ENCODE data around the gene OR1I1.
"Not testable (repeated sequence)": the region's sequence is repeated elsewhere in the genome, so short reads cannot be mapped to it uniquely, and the experiment has no call there.

The OR1I1 gene

DNA sequence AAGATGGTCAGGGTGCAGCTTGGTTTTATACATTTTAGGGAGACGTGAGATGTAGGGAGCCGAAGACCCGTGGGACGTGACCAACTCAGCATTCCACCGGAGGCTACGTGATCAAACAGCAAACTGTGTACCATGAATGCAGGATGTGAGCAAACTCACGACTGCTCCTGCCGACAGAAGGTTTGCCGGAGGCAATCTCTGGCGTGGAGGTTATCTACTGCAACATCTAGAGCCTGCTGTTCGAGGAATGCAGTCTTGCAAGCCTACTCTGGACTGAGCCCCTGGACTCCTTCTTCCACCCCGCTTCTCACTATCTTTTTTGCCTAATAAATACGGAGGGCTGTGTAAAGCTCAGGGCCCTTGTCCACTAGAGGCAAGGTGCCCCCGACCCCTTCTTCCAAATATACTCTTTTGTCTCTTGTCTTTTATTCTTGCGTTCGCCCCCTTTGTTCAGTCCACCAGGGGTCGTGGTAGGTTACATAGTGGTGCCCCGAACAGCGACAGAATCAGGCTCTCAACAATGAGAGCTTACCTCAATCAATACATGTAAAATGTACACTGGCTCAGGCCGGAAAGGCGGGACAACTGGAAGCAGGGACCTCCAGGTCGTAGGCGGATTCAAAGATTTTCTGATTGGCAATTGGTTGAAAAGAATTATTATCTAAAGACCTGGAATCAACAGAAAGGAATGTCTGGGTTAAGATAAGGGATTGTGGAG lies 8.9 kb upstream of the OR1I1 start:
- Histone ChIP-seq H3K27ac (ENCODE audit: low read depth, low read length) (no peak overlapping the region), H3F3A (ENCODE audit: insufficient read depth) (no peaks in the 10 kb centered on the region), H3K4me2 (ENCODE audit: low read depth, low read length, poor library complexity, severe bottlenecking) (no peak overlapping the region), H3K9ac (ENCODE audit: low read length) (no peak overlapping the region), H4K20me1 (ENCODE audit: low read depth, low read length) (no peaks in the 10 kb centered on the region), H3K79me2 (ENCODE audit: insufficient read depth, low read length) (no peaks in the 10 kb centered on the region), H3K36me3 (ENCODE audit: low read length) (no peaks in the 10 kb centered on the region), H2AFZ (ENCODE audit: low read depth, low read length, severe bottlenecking) (no peak overlapping the region), H3K27me3 (ENCODE audit: low read length) (no peaks in the 10 kb centered on the region), H3K9me2 (replicated peaks; ENCODE audit: insufficient read depth, low read length) (no peaks in the 10 kb centered on the region), H3K4me3 (ENCODE audit: insufficient read depth, low read length, poor library complexity, severe bottlenecking) (no peak overlapping the region), H3K9me3 (ENCODE audit: insufficient read depth, low read length) (no peaks in the 10 kb centered on the region)
- TF ChIP-seq, protein P1, sequence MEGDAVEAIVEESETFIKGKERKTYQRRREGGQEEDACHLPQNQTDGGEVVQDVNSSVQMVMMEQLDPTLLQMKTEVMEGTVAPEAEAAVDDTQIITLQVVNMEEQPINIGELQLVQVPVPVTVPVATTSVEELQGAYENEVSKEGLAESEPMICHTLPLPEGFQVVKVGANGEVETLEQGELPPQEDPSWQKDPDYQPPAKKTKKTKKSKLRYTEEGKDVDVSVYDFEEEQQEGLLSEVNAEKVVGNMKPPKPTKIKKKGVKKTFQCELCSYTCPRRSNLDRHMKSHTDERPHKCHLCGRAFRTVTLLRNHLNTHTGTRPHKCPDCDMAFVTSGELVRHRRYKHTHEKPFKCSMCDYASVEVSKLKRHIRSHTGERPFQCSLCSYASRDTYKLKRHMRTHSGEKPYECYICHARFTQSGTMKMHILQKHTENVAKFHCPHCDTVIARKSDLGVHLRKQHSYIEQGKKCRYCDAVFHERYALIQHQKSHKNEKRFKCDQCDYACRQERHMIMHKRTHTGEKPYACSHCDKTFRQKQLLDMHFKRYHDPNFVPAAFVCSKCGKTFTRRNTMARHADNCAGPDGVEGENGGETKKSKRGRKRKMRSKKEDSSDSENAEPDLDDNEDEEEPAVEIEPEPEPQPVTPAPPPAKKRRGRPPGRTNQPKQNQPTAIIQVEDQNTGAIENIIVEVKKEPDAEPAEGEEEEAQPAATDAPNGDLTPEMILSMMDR (IDR thresholded peaks at IDR 0.05; ENCODE audit: insufficient read depth, low read length, poor library complexity, severe bottlenecking): no peak
- TF ChIP-seq EZH2phosphoT487 (conservative IDR thresholded peaks at IDR 0.05; ENCODE audit: low read length): no peak

DNA sequence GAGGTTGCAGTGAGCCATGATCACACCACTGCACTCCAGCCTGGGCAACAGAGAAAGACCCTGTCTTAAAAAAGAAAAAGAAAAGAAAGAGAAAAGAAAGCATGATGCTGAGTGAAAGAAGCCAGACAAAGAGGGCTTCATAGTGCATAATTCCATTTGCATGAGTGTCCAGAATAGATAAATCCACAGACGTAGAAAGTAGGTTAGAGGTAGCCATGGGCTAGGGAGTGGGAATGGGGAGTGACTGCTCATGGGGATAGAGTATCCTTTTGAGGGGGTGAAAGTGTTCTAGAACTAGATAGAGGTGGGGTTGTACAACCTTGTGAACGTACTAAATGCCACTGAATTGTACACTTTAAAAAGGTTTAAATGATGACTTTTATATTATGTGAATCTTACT lies 7.6 kb upstream of the OR1I1 start:
- Histone ChIP-seq H4K20me1 (ENCODE audit: low read depth, low read length) (no peaks in the 10 kb centered on the region), H3K9ac (ENCODE audit: low read length) (no peak overlapping the region), H3K9me3 (ENCODE audit: insufficient read depth, low read length) (no peaks in the 10 kb centered on the region), H3K36me3 (ENCODE audit: low read length) (no peaks in the 10 kb centered on the region), H3F3A (ENCODE audit: insufficient read depth) (no peaks in the 10 kb centered on the region), H2AFZ (ENCODE audit: low read depth, low read length, severe bottlenecking) (no peak overlapping the region), H3K9me2 (replicated peaks; ENCODE audit: insufficient read depth, low read length) (no peaks in the 10 kb centered on the region), H3K79me2 (ENCODE audit: insufficient read depth, low read length) (no peaks in the 10 kb centered on the region), H3K27ac (ENCODE audit: low read depth, low read length) (no peak overlapping the region), H3K27me3 (ENCODE audit: low read length) (no peaks in the 10 kb centered on the region), H3K4me2 (ENCODE audit: low read depth, low read length, poor library complexity, severe bottlenecking) (no peak overlapping the region), H3K4me3 (ENCODE audit: insufficient read depth, low read length, poor library complexity, severe bottlenecking) (no peak overlapping the region)
- TF ChIP-seq EZH2phosphoT487 (conservative IDR thresholded peaks at IDR 0.05; ENCODE audit: low read length): no peak
- TF ChIP-seq, protein P1 (IDR thresholded peaks at IDR 0.05; ENCODE audit: insufficient read depth, low read length, poor library complexity, severe bottlenecking): no peak

DNA sequence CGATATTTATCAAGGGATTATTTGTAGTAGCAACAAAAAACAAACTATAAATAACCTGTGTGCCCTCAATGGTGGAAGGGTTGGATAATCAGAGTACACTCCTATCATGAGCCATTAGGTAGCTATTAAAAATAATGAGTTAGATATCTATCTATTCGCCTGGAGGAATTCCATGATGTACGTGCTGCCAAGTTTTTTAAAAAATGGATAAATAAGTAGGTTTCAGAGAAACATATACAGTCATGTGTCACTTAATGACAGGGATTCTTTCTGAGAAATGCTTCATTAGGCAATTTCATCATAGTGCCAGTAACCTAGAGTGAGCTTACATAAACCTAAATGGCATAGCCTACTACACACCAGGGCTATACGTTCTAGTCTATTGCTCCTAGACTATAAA lies 6.2 kb upstream of the OR1I1 start:
- Histone ChIP-seq H3K9me2 (replicated peaks; ENCODE audit: insufficient read depth, low read length) (no peaks in the 10 kb centered on the region), H3K4me3 (ENCODE audit: insufficient read depth, low read length, poor library complexity, severe bottlenecking) (no peak overlapping the region), H3K79me2 (ENCODE audit: insufficient read depth, low read length) (no peaks in the 10 kb centered on the region), H3K9me3 (ENCODE audit: insufficient read depth, low read length) (no peaks in the 10 kb centered on the region), H3K27ac (ENCODE audit: low read depth, low read length) (no peak overlapping the region), H3F3A (ENCODE audit: insufficient read depth) (no peaks in the 10 kb centered on the region), H3K9ac (ENCODE audit: low read length) (no peak overlapping the region), H3K27me3 (ENCODE audit: low read length) (no peaks in the 10 kb centered on the region), H3K36me3 (ENCODE audit: low read length) (no peaks in the 10 kb centered on the region), H3K4me2 (ENCODE audit: low read depth, low read length, poor library complexity, severe bottlenecking) (no peak overlapping the region), H2AFZ (ENCODE audit: low read depth, low read length, severe bottlenecking) (no peak overlapping the region), H4K20me1 (ENCODE audit: low read depth, low read length) (no peaks in the 10 kb centered on the region)
- TF ChIP-seq EZH2phosphoT487 (conservative IDR thresholded peaks at IDR 0.05; ENCODE audit: low read length): no peak
- TF ChIP-seq, protein P1 (IDR thresholded peaks at IDR 0.05; ENCODE audit: insufficient read depth, low read length, poor library complexity, severe bottlenecking): no peak

DNA sequence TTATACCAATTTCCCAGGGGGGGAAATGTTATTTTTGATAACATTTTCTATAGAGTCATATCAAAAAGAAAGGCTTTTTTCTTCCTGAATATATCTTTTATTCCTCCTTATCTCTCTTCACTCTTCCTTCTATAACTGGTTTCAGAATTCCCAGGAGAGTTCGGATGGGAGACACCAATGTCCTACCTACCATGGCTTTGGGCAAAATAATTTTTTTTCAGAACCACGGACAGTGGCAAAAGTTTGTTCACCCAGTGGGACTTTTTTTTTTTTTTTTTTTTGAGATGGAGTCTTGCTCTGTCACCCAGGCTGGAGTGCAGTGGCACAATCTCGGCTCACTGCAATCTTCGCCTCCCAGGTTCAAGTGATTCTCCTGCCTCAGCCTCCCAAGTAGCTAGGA lies 2.0 kb upstream of the OR1I1 start:
- H3K9ac ChIP-seq (ENCODE audit: low read length); H3K27ac ChIP-seq (ENCODE audit: low read depth, low read length); H3K4me3 ChIP-seq (ENCODE audit: insufficient read depth, low read length, poor library complexity, severe bottlenecking); H3K9me2 ChIP-seq (replicated peaks; ENCODE audit: insufficient read depth, low read length); H2AFZ ChIP-seq (ENCODE audit: low read depth, low read length, severe bottlenecking); H3F3A ChIP-seq (ENCODE audit: insufficient read depth); H3K36me3 ChIP-seq (ENCODE audit: low read length); H3K9me3 ChIP-seq (ENCODE audit: insufficient read depth, low read length); H3K4me2 ChIP-seq (ENCODE audit: low read depth, low read length, poor library complexity, severe bottlenecking); H3K27me3 ChIP-seq (ENCODE audit: low read length); H4K20me1 ChIP-seq (ENCODE audit: low read depth, low read length); H3K79me2 ChIP-seq (ENCODE audit: insufficient read depth, low read length): not testable (repeated sequence)

Measured in SU-DHL-6 (cell line).